ENCODE measurements around the gene TM4SF18. TPM values are rescaled to one million over a fixed set of nuclear protein-coding genes. Genes with fewer than 3 reads are reported as not detected.

Gene TM4SF18
- total and polyA plus RNA-seq, 2 donors (not counting 1 experiment from before 2014, with no cell fraction given), result not detected

DNA sequence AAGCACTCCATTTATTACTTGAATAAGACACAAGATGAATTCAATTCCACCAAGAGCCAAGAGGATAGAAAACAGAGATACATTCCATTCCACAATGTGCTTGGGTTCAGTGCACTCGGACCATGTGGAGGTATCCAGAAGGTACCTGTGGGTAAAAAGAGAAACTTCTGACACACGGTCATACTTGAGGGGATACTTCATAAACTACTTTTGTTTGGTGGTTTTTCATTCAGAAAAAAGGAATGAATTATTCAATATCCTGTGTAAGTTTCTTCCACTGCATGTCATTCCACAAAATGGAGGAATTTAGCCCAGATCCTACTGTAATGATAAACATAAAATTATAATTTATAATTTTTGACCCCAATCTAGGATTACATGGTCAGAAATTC lies 38.3 kb upstream of the TM4SF18 start:
- H2AFZ ChIP-seq (ENCODE audit: insufficient read depth, low read depth, low read length, poor library complexity, severe bottlenecking), result no peak overlapping the region
- H3K4me1 ChIP-seq (ENCODE audit: control insufficient read depth in 2 of 2, insufficient read depth in 2 of 2, low read length in 2 of 2), result no peaks in the 10 kb centered on the region
- H3K4me3 ChIP-seq (ENCODE audit: control extremely low read depth in 1 of 5, extremely low read depth in 1 of 5, insufficient read depth in 1 of 5, low read depth in 2 of 5, low read length in 4 of 5), result no peak overlapping the region
- H3K27ac ChIP-seq (ENCODE audit: low read length in 2 of 2), result no peak overlapping the region
- H3K4me2 ChIP-seq (replicated peaks; ENCODE audit: low read depth, low read length, poor library complexity, severe bottlenecking), result no peak overlapping the region
- Mint-ChIP-seq H3K27me3 (peaks cover 29% of the 10 kb centered on the region), H3K9me3 (ENCODE audit: insufficient read depth) (no peaks in the 10 kb centered on the region), H3K4me1 (no peaks in the 10 kb centered on the region), H3K27ac (no peak overlapping the region), H3K4me3 (no peak overlapping the region)
- no peaks in the 10 kb centered on the region for H3K79me2 ChIP-seq (ENCODE audit: control insufficient read depth, insufficient read depth, low read length)
- H3K9ac ChIP-seq (ENCODE audit: low read length), result no peak overlapping the region
- ChIA-PET POLR2A (no interaction called here), CTCF (no interaction called here)
- H3K36me3 ChIP-seq (replicated peaks in 1 of 2; ENCODE audit: control extremely low read depth in 1 of 2, control insufficient read depth in 1 of 2, extremely low read depth in 1 of 2, insufficient read depth in 2 of 2, low read length in 1 of 2), result no peaks in the 10 kb centered on the region
- TF ChIP-seq, protein P1, sequence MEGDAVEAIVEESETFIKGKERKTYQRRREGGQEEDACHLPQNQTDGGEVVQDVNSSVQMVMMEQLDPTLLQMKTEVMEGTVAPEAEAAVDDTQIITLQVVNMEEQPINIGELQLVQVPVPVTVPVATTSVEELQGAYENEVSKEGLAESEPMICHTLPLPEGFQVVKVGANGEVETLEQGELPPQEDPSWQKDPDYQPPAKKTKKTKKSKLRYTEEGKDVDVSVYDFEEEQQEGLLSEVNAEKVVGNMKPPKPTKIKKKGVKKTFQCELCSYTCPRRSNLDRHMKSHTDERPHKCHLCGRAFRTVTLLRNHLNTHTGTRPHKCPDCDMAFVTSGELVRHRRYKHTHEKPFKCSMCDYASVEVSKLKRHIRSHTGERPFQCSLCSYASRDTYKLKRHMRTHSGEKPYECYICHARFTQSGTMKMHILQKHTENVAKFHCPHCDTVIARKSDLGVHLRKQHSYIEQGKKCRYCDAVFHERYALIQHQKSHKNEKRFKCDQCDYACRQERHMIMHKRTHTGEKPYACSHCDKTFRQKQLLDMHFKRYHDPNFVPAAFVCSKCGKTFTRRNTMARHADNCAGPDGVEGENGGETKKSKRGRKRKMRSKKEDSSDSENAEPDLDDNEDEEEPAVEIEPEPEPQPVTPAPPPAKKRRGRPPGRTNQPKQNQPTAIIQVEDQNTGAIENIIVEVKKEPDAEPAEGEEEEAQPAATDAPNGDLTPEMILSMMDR (IDR thresholded peaks at IDR 0.05), result no peak
- no peak for TF ChIP-seq EZH2 (IDR thresholded peaks at IDR 0.05; ENCODE audit: borderline replicate concordance, insufficient read depth, low read depth, low read length, poor library complexity, severe bottlenecking)
- no peaks in the 10 kb centered on the region for H3K9me3 ChIP-seq (ENCODE audit: control extremely low read depth in 1 of 3, control insufficient read depth in 2 of 3, insufficient read depth in 1 of 3, low read length in 2 of 3)
- no CpG with 5 or more reads among the region's 2 CpGs for WGBS (ENCODE audit: insufficient coverage)
- no peaks in the 10 kb centered on the region for H4K20me1 ChIP-seq (ENCODE audit: control insufficient read depth, insufficient read depth, low read length, poor library complexity, severe bottlenecking)
- no peak for DNase-seq
- no peaks in the 10 kb centered on the region for H3K27me3 ChIP-seq (replicated peaks in 1 of 4; ENCODE audit: control extremely low read depth in 1 of 4, control insufficient read depth in 3 of 4, insufficient read depth in 4 of 4, low read length in 3 of 4)
- no peak for ATAC-seq (ENCODE audit: low read depth)
- intact Hi-C loops (cut with micrococcal nuclease), result no loop called here

DNA sequence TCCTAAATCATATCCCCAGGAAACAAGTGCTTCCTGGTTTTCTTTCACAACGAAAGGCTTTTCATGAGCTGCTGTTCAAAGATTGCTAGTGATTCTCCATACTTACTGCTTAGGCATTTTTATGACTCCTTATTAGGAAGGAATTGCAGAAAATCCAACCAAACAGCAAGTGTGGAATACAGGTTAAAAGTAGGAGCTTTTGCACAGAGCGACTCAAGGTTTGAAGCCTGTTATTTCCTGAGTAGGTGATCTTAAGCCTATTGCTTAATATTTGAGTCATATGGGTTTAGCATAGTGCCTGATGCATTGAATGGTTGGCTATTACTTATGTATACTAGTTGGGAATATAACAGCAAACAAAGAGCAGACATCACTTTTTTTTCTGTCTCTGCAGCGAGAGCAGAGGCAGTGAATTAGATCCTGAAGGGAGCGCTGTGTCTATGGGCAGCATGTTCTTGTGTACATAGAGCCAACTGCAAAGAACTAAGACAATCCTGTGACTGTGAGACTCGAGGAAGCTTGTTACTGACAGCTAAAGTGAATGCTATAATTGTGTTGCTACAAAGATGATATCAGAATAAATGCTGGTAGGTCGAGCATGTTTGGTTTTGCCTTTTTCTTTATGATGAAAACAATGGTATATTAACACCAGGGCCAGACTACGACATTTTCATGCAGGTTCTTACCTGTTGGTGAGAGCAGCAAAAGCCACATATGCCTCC lies 37.7 kb upstream of the TM4SF18 start:
- no peak for TF ChIP-seq EZH2 (IDR thresholded peaks at IDR 0.05; ENCODE audit: borderline replicate concordance, insufficient read depth, low read depth, low read length, poor library complexity, severe bottlenecking)
- TF ChIP-seq, protein P1 (IDR thresholded peaks at IDR 0.05), result no peak
- no peak for DNase-seq
- no peak overlapping the region for H3K4me3 ChIP-seq (ENCODE audit: control extremely low read depth in 1 of 5, extremely low read depth in 1 of 5, insufficient read depth in 1 of 5, low read depth in 2 of 5, low read length in 4 of 5)
- Mint-ChIP-seq H3K27me3 (peaks cover 28% of the 10 kb centered on the region), H3K4me3 (no peak overlapping the region), H3K9me3 (ENCODE audit: insufficient read depth) (no peaks in the 10 kb centered on the region), H3K4me1 (no peaks in the 10 kb centered on the region), H3K27ac (no peak overlapping the region)
- H3K4me1 ChIP-seq (ENCODE audit: control insufficient read depth in 2 of 2, insufficient read depth in 2 of 2, low read length in 2 of 2), result no peaks in the 10 kb centered on the region
- no peak for ATAC-seq (ENCODE audit: low read depth)
- H3K36me3 ChIP-seq (replicated peaks in 1 of 2; ENCODE audit: control extremely low read depth in 1 of 2, control insufficient read depth in 1 of 2, extremely low read depth in 1 of 2, insufficient read depth in 2 of 2, low read length in 1 of 2), result no peaks in the 10 kb centered on the region
- H3K9me3 ChIP-seq (ENCODE audit: control extremely low read depth in 1 of 3, control insufficient read depth in 2 of 3, insufficient read depth in 1 of 3, low read length in 2 of 3), result no peaks in the 10 kb centered on the region
- no peak overlapping the region for H3K9ac ChIP-seq (ENCODE audit: low read length)
- no peaks in the 10 kb centered on the region for H3K79me2 ChIP-seq (ENCODE audit: control insufficient read depth, insufficient read depth, low read length)
- no peak overlapping the region for H3K4me2 ChIP-seq (replicated peaks; ENCODE audit: low read depth, low read length, poor library complexity, severe bottlenecking)
- CTCF ChIA-PET, result no interaction called here
- POLR2A ChIA-PET, result no interaction called here
- H2AFZ ChIP-seq (ENCODE audit: insufficient read depth, low read depth, low read length, poor library complexity, severe bottlenecking), result no peak overlapping the region
- H4K20me1 ChIP-seq (ENCODE audit: control insufficient read depth, insufficient read depth, low read length, poor library complexity, severe bottlenecking), result no peaks in the 10 kb centered on the region
- H3K27ac ChIP-seq (ENCODE audit: low read length in 2 of 2), result no peak overlapping the region
- intact Hi-C loops (cut with micrococcal nuclease), result no loop called here
- 29% methylated on average over 4 of the region's 7 CpGs for WGBS (ENCODE audit: insufficient coverage)
- no peaks in the 10 kb centered on the region for H3K27me3 ChIP-seq (replicated peaks in 1 of 4; ENCODE audit: control extremely low read depth in 1 of 4, control insufficient read depth in 3 of 4, insufficient read depth in 4 of 4, low read length in 3 of 4)
